SK-N-SH (cell line): ENCODE results near the gene RPL15. TPM values are rescaled to one million over a fixed set of nuclear protein-coding genes. Genes with fewer than 3 reads are reported as not detected.
A peak's percentile ranks its signal among the peaks of the same experiment; 100 is the strongest.
"Not testable (repeated sequence)": the region's sequence is repeated elsewhere in the genome, so short reads cannot be mapped to it uniquely, and the experiment has no call there.

Experiments used
- CTCF ChIA-PET: fragments of 300-600, 350-600 bp; formaldehyde crosslinking; extraction: SDS; loops from one replicate; lab custom pipeline; 2021; lab: Yijun Ruan, JAX
- POLR2A ChIA-PET: fragments of 350-600 bp; sonication (Branson Sonifier 250); formaldehyde crosslinking; extraction: SDS; loops from one replicate; lab custom pipeline; 2020; ENCODE audit warnings: antibody characterized with exemption, inconsistent platforms; lab: Yijun Ruan, JAX
- DNase-seq: peaks from one replicate; pipeline ENCODE4 v3.0.0; 2012
- H2AFZ ChIP-seq: fragments of 200-600 bp; sonication (generic); 2 replicates; pipeline ENCODE4 v1.8.1; 2016; ENCODE audit warnings: antibody characterized with exemption, mild to moderate bottlenecking, low read depth
- H3F3A ChIP-seq: fragments of 200-600 bp; sonication (generic); replicated peaks from 2 replicates; pipeline ENCODE3; 2016; ENCODE audit warnings: antibody characterized with exemption, mild to moderate bottlenecking; ENCODE audit not compliant: insufficient read depth
- H3K27ac ChIP-seq, 2 experiments: fragments of 200-500 bp in 1 of 2; fragments of 200-600 bp in 1 of 2; sonication (Bioruptor generic) in 1 of 2; sonication (generic), shearing (Covaris generic) in 1 of 2; 2 replicates each; pipeline versions ENCODE4 v1.5.1 to v1.6.1; 2014 to 2016; ENCODE audit warnings: low read depth in 2 of 2, inconsistent platforms in 1 of 2, low read length in 1 of 2, mild to moderate bottlenecking in 1 of 2, mixed read lengths in 1 of 2
- H3K27me3 ChIP-seq: fragments of 200-600 bp; sonication (generic), shearing (Covaris generic); 2 replicates; pipeline ENCODE4 v1.6.1; 2016; ENCODE audit warnings: mixed run types; ENCODE audit not compliant: insufficient read depth
- H3K36me3 ChIP-seq, 2 experiments: fragments of 200-500 bp in 1 of 2; fragments of 200-600 bp in 1 of 2; sonication (Bioruptor generic) in 1 of 2; sonication (generic) in 1 of 2; replicated peaks in 1 of 2; 2 replicates each; pipeline versions ENCODE3 to v1.5.1; 2014 to 2016; ENCODE audit warnings: low read length in 1 of 2, mild to moderate bottlenecking in 1 of 2; ENCODE audit not compliant: insufficient read depth in 2 of 2, control insufficient read depth in 1 of 2
- H3K4me1 ChIP-seq, 2 experiments: fragments of 200-500 bp in 1 of 2; fragments of 200-600 bp in 1 of 2; sonication (Bioruptor generic) in 1 of 2; sonication (generic), shearing (Covaris generic) in 1 of 2; 2 replicates each; pipeline versions ENCODE4 v1.5.1 to v1.6.1; 2014 to 2016; ENCODE audit warnings: low read depth in 1 of 2, low read length in 1 of 2, mixed run types in 1 of 2; ENCODE audit not compliant: insufficient read depth in 2 of 2, control insufficient read depth in 1 of 2
- H3K4me2 ChIP-seq: fragments of 200-600 bp; sonication (generic), shearing (Covaris generic); 2 replicates; pipeline ENCODE4 v1.6.1; 2017; ENCODE audit warnings: mixed run types
- H3K4me3 ChIP-seq, 2 experiments: fragments of 200-500 bp in 1 of 2; fragments of 200-600 bp in 1 of 2; sonication (Bioruptor generic) in 1 of 2; sonication (generic), shearing (Covaris generic) in 1 of 2; 2 replicates each; pipeline versions ENCODE4 v1.5.1 to v1.8.1; 2014 to 2016; ENCODE audit warnings: low read depth in 2 of 2, inconsistent platforms in 1 of 2, low read length in 1 of 2, mild to moderate bottlenecking in 1 of 2, mixed read lengths in 1 of 2, moderate library complexity in 1 of 2
- H3K79me2 ChIP-seq: fragments of 200-600 bp; sonication (generic); 2 replicates; pipeline ENCODE4 v1.8.1; 2017; ENCODE audit warnings: mild to moderate bottlenecking; ENCODE audit not compliant: insufficient read depth
- H3K9ac ChIP-seq: fragments of 200-600 bp; sonication (generic); 2 replicates; pipeline ENCODE4 v1.6.1; 2017; ENCODE audit warnings: mixed run types
- H3K9me2 ChIP-seq: fragments of 200-600 bp; sonication (generic); 2 replicates; pipeline ENCODE4 v1.6.1; 2017; ENCODE audit warnings: mixed run types
- H3K9me3 ChIP-seq: fragments of 200-600 bp; sonication (generic); 2 replicates; pipeline ENCODE4 v1.6.1; 2017; ENCODE audit warnings: mixed run types, mild to moderate bottlenecking, moderate library complexity
- H4K20me1 ChIP-seq: fragments of 200-600 bp; sonication (generic); 2 replicates; pipeline ENCODE4 v1.6.1; 2017; ENCODE audit warnings: mild to moderate bottlenecking, mixed run types; ENCODE audit not compliant: insufficient read depth
- FOSL2 ChIP-seq: IDR thresholded peaks from 2 replicates; pipeline ENCODE4 v1.4.0; 2012; ENCODE audit warnings: low read depth, mild to moderate bottlenecking, moderate library complexity, borderline replicate concordance
- MXI1 ChIP-seq: IDR thresholded peaks from 2 replicates; pipeline ENCODE4 v1.6.1; 2012; ENCODE audit warnings: mild to moderate bottlenecking, low read depth, low read length, improper control_type of control experiment
- RCOR1 ChIP-seq: fragments of 150-350 bp; IDR thresholded peaks from 2 replicates; pipeline ENCODE4 v1.6.1; 2017; ENCODE audit warnings: antibody characterized with exemption, low read length
- SIN3A ChIP-seq: IDR thresholded peaks from 2 replicates; pipeline ENCODE4 v1.6.1; 2012; ENCODE audit warnings: low read depth, mild to moderate bottlenecking, low read length, moderate library complexity, borderline replicate concordance
- WGBS: methylation state at CpG from one replicate; pipeline ENCODE4 v1.1.6; 2017; ENCODE audit warnings: low lambda C conversion rate; 5-methylcytosine and 5-hydroxymethylcytosine counted together
- polyA plus RNA-seq, 3 experiments: library from polyadenylated mRNA; depleted of rRNA; stranded (reverse); fragments of >200 nt; gene quantifications; 2 replicates each; pipeline ENCODE4 v1.2.3, GENCODE V29; 2012

The RPL15 gene
- polyA plus RNA-seq, 1 of the 3 experiments (the other 2 are of a cell fraction) = 5,582 TPM

GRCh38 chr3:23911397-23911796 lies 5.5 kb upstream of the RPL15 start:
- CTCF ChIA-PET = interaction anchor here (1.5 kb wide), 2 partner anchors 11 to 23 kb away, joined by 3 read pairs; no protein-coding TSS in a partner anchor
- POLR2A ChIA-PET = no interaction called here
- no peak overlapping the region for H3K27ac ChIP-seq
- H3K36me3 ChIP-seq = peaks cover 16 to 40% of the 10 kb centered on the region in 2 experiments
- peaks cover 59% of the 10 kb centered on the region for H3K79me2 ChIP-seq
- no peak for DNase-seq
- no peak for TF ChIP-seq SIN3A
- TF ChIP-seq MXI1 = no peak
- TF ChIP-seq, all 33 proteins: peak for 0
- Histone ChIP-seq H3K9me2 (no peaks in the 10 kb centered on the region), H2AFZ (no peak overlapping the region), H3F3A (peaks cover 14% of the 10 kb centered on the region), H4K20me1 (no peaks in the 10 kb centered on the region), H3K4me3 (no peak overlapping the region), H3K4me2 (no peak overlapping the region), H3K4me1 (peaks cover 0 to 12% of the 10 kb centered on the region in 2 experiments; a peak in 2 of 4 replicates), H3K9ac (no peak overlapping the region), H3K27me3 (no peaks in the 10 kb centered on the region), H3K9me3 (no peaks in the 10 kb centered on the region)
- WGBS = 94% methylated on average over 2 of the region's 2 CpGs

GRCh38 chr3:23912335-23912734 lies 4.6 kb upstream of the RPL15 start:
- Histone ChIP-seq H3F3A (peaks cover 14% of the 10 kb centered on the region), H3K4me1 (peaks cover 0 to 12% of the 10 kb centered on the region in 2 experiments; a peak in 2 of 4 replicates), H3K36me3 (peaks cover 16 to 31% of the 10 kb centered on the region in 2 experiments), H3K79me2 (peaks cover 66% of the 10 kb centered on the region)
- H3K9me3 ChIP-seq, H3K9ac ChIP-seq, H4K20me1 ChIP-seq, H2AFZ ChIP-seq, CTCF ChIA-PET, POLR2A ChIA-PET, H3K27me3 ChIP-seq, H3K9me2 ChIP-seq, H3K4me3 ChIP-seq, H3K4me2 ChIP-seq, DNase-seq, H3K27ac ChIP-seq: not testable (repeated sequence)
- WGBS = 98% methylated on average over 3 of the region's 3 CpGs

DNA sequence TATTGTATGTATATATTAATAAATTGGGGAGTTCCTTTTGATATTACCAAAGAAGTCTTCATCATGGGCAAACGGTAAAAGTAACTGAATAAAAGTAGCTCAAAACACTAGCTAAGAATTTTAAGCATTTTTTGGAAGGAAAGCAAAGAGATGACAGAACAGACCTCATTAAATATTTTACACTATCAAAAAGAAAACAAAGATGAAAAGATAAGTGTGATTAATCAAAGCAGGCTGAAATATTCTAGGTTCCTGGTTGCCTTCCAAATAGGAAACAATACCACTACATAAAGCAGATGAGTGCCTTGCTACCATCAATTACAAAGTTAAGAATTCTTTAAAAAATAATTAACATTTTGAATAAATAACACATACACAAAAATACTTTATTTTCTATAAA lies 3.8 kb upstream of the RPL15 start:
- WGBS = 73% methylated on average over 1 of the region's 1 CpG
- H3K4me1 ChIP-seq = peaks cover 0 to 12% of the 10 kb centered on the region in 2 experiments; a peak in 2 of 4 replicates
- no peak for TF ChIP-seq FOSL2
- TF ChIP-seq MXI1 = no peak
- TF ChIP-seq RCOR1 = 0 out of 2 replicates have a peak, but pooled peaks have one; percentile 39
- no peak overlapping the region for H3K4me2 ChIP-seq
- no peak for DNase-seq
- peaks cover 17 to 30% of the 10 kb centered on the region in 2 experiments for H3K36me3 ChIP-seq
- H3K79me2 ChIP-seq = peaks cover 74% of the 10 kb centered on the region
- CTCF ChIA-PET = no interaction called here
- H3K27me3 ChIP-seq = no peaks in the 10 kb centered on the region
- no peak overlapping the region for H2AFZ ChIP-seq
- H3K4me3 ChIP-seq = no peak overlapping the region
- POLR2A ChIA-PET = no interaction called here
- no peak overlapping the region for H3K27ac ChIP-seq
- H4K20me1 ChIP-seq = peaks cover 7% of the 10 kb centered on the region
- peaks cover 14% of the 10 kb centered on the region for H3F3A ChIP-seq
- no peak overlapping the region for H3K9ac ChIP-seq
- no peaks in the 10 kb centered on the region for H3K9me2 ChIP-seq
- no peaks in the 10 kb centered on the region for H3K9me3 ChIP-seq
